HS-27A (cell line): Measurements from ENCODE around the gene ROM1.
A peak's percentile ranks its signal among the peaks of the same experiment; 100 is the strongest.

Experiments used
- DNase-seq: peaks from one replicate; pipeline ENCODE4 v3.0.0-alpha.2; 2012; ENCODE audit warnings: low read depth, missing footprints

The ROM1 gene

GRCh38 chr11:62588966-62589637 is 24.0 kb upstream of the ROM1 start:
- no peak for DNase-seq

- DNase-seq = peak; percentile 99
These were observed 21.5 kb upstream of the ROM1 start, which contains the start of gene TUT1 for GRCh38 chr11:62591448-62592145. Gene TUT1 (minus strand): TSS chr11:62591523. CDS start chr11:62591485, 38 bp downstream.

- DNase-seq = no peak
These were observed 20.8 kb upstream of the ROM1 start for GRCh38 chr11:62592146-62592815.

GRCh38 chr11:62592989-62593421 is 20.1 kb upstream of the ROM1 start:
- DNase-seq = no peak

GRCh38 chr11:62593434-62594044 is 19.5 kb upstream of the ROM1 start:
- no peak for DNase-seq

- no peak for DNase-seq
These were observed 17.9 kb upstream of the ROM1 start for GRCh38 chr11:62595124-62595523.

GRCh38 chr11:62599069-62599696 is 13.9 kb upstream of the ROM1 start:
- no peak for DNase-seq

- no peak for DNase-seq
These were observed 13.2 kb upstream of the ROM1 start for GRCh38 chr11:62599901-62600300.

GRCh38 chr11:62600367-62601121 is 12.5 kb upstream of the ROM1 start:
- DNase-seq = no peak

- DNase-seq = no peak
These were observed 12.0 kb upstream of the ROM1 start for GRCh38 chr11:62601122-62601371.

GRCh38 chr11:62601372-62602140 is 11.5 kb upstream of the ROM1 start, which contains the start of gene MTA2:
Gene MTA2 (minus strand): TSS chr11:62601865. CDS start chr11:62601450, 415 bp downstream.
- DNase-seq = peak; percentile 96

- no peak for DNase-seq
These were observed 10.7 kb upstream of the ROM1 start for GRCh38 chr11:62602141-62603071.

GRCh38 chr11:62603072-62603408 is 10.0 kb upstream of the ROM1 start:
- DNase-seq = no peak

GRCh38 chr11:62603776-62604299 is 9.2 kb upstream of the ROM1 start:
- DNase-seq = no peak

GRCh38 chr11:62604460-62605120 is 8.5 kb upstream of the ROM1 start:
- no peak for DNase-seq

GRCh38 chr11:62605467-62605866 is 7.6 kb upstream of the ROM1 start:
- no peak for DNase-seq

- DNase-seq = no peak
These were observed 7.2 kb upstream of the ROM1 start for GRCh38 chr11:62605902-62606301.

GRCh38 chr11:62607714-62608113 is 5.3 kb upstream of the ROM1 start:
- no peak for DNase-seq

GRCh38 chr11:62608776-62609175 is 4.3 kb upstream of the ROM1 start:
- no peak for DNase-seq
